A673 (cell line): ENCODE results near the gene IPO13. TPM values are rescaled to one million over a fixed set of nuclear protein-coding genes. Genes with fewer than 3 reads are reported as not detected.
A peak's percentile ranks its signal among the peaks of the same experiment; 100 is the strongest.

Source experiments
- BruUV-seq: library from RNA; stranded (reverse); fragments of 400-500 nt; replicated peaks from 2 replicates; lab custom pipeline; 2021; lab: Mats Ljungman, UMichigan
- CTCF ChIA-PET: fragments of 300-600 bp; sonication (Branson Sonifier 250); formaldehyde crosslinking; loops from one replicate; lab custom pipeline; 2022; ENCODE audit warnings: antibody characterized with exemption; lab: Charles Lee
- POLR2A ChIA-PET: fragments of 300-600 bp; sonication (Branson Sonifier 250); formaldehyde crosslinking; loops from one replicate; lab custom pipeline; 2022; ENCODE audit warnings: antibody characterized with exemption; ENCODE audit not compliant: low non-redundant PET; lab: Charles Lee
- DNase-seq: peaks from one replicate; pipeline ENCODE4 v3.0.0-alpha.2; 2015; ENCODE audit warnings: low spot score
- H3K27ac ChIP-seq: fragments of 200-600 bp; sonication (generic); 2 replicates; pipeline ENCODE4 v1.5.1; 2016; ENCODE audit warnings: mixed run types, low read depth, mild to moderate bottlenecking, mixed read lengths, antibody characterized with exemption, low read length; ENCODE audit not compliant: poor library complexity, severe bottlenecking
- H3K27me3 ChIP-seq: fragments of 200-600 bp; sonication (generic); replicated peaks from 2 replicates; pipeline ENCODE4 v1.6.1; 2017; ENCODE audit warnings: mixed run types, low read depth, mild to moderate bottlenecking, mixed read lengths, antibody characterized with exemption, low read length; ENCODE audit not compliant: insufficient read depth, poor library complexity
- H3K36me3 ChIP-seq: fragments of 200-600 bp; sonication (generic); 2 replicates; pipeline ENCODE4 v1.6.1; 2016; ENCODE audit warnings: mixed run types, mild to moderate bottlenecking, mixed read lengths, antibody characterized with exemption, low read length; ENCODE audit not compliant: insufficient read depth, poor library complexity, severe bottlenecking
- H3K4me1 ChIP-seq: fragments of 200-600 bp; sonication (generic); 2 replicates; pipeline ENCODE4 v1.6.1; 2017; ENCODE audit warnings: mixed run types, mild to moderate bottlenecking, mixed read lengths, antibody characterized with exemption, low read length; ENCODE audit not compliant: insufficient read depth, poor library complexity, severe bottlenecking
- H3K4me3 ChIP-seq: fragments of 200-600 bp; sonication (generic); 2 replicates; pipeline ENCODE4 v1.5.1; 2016; ENCODE audit warnings: low read depth, mixed run types, mild to moderate bottlenecking, mixed read lengths, low read length; ENCODE audit not compliant: poor library complexity, severe bottlenecking
- H3K9me3 ChIP-seq: fragments of 200-600 bp; sonication (generic); 2 replicates; pipeline ENCODE4 v1.6.1; 2016; ENCODE audit warnings: mixed run types, low read depth, mild to moderate bottlenecking, mixed read lengths, antibody characterized with exemption, low read length; ENCODE audit not compliant: poor library complexity, severe bottlenecking
- CTCF ChIP-seq: fragments of 300-800, 200-600 bp; sonication (generic); conservative IDR thresholded peaks from 2 replicates; pipeline ENCODE4 v1.5.1; 2017; ENCODE audit warnings: low read depth, mild to moderate bottlenecking, antibody characterized with exemption, low read length, moderate library complexity, mixed read lengths
- EZH2 ChIP-seq: fragments of 200-600 bp; sonication (generic); IDR thresholded peaks from 2 replicates; pipeline ENCODE4 v1.6.1; 2017; ENCODE audit warnings: borderline replicate concordance, low read depth, mild to moderate bottlenecking, mixed read lengths, antibody characterized with exemption, low read length; ENCODE audit not compliant: poor library complexity, severe bottlenecking
- intact Hi-C: fragments of 100-400 bp; cut with micrococcal nuclease; formaldehyde crosslinking; loops from one replicate; pipeline ENCODE4 v1.10.0; 2022; ENCODE audit not compliant: unreplicated experiment
- total RNA-seq: library from RNA; stranded (reverse); gene quantifications from 2 replicates; pipeline ENCODE4 v1.2.3, GENCODE V29; 2021

IPO13 gene
- total RNA-seq, 1 experiment from 2014 or later: 53.4 TPM

DNA sequence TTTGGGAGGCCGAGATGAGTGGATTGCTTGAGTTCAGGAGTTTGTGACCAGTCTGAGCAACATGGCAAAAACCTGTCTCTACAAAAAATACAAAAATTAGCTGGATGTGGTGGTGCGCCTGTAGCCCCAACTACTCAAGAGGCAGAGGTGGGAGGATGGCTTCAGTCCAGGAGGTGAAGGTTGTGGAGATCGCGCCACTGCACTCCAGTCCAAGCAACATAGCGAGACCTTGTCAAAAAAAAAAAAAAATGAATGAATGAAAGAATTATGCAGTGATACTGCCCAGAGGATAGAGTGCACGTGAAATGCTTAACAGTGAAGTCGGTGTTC lies 22.6 kb downstream of the IPO13 start:
- BruUV-seq: no TSS peak
- no peak for DNase-seq
- Histone ChIP-seq H3K36me3 (no peaks in the 10 kb centered on the region), H3K27ac (no peak overlapping the region), H3K4me1 (no peaks in the 10 kb centered on the region), H3K27me3 (no peaks in the 10 kb centered on the region), H3K4me3 (peak overlapping the region; percentile 93), H3K9me3 (no peaks in the 10 kb centered on the region)
- CTCF ChIA-PET: no interaction called here
- intact Hi-C loops: no loop called here
- TF ChIP-seq EZH2: no peak
- TF ChIP-seq CTCF: no peak
- POLR2A ChIA-PET: interaction anchor here (0.7 kb wide), 1 partner anchor 9 kb away, joined by 3 read pairs; no protein-coding TSS in a partner anchor

GRCh38 chr1:43969746-43970466 lies 23.2 kb downstream of the IPO13 start, which contains the start of gene DPH2:
Gene DPH2, plus strand, starts transcription at chr1:43970010. Its CDS starts 166 bp downstream, at chr1:43970176.
- BruUV-seq: TSS peak; percentile 55
- Histone ChIP-seq H3K36me3 (no peaks in the 10 kb centered on the region), H3K9me3 (no peaks in the 10 kb centered on the region), H3K4me1 (no peaks in the 10 kb centered on the region), H3K4me3 (peak within 1 kb of the TSS; percentile 93), H3K27ac (peak within 1 kb of the TSS; percentile 53), H3K27me3 (no peaks in the 10 kb centered on the region)
- intact Hi-C loops: no loop called here
- DNase-seq: peak; percentile 98
- ChIA-PET CTCF (no interaction called here), POLR2A (interaction anchor here (0.5 to 0.7 kb wide), 2 partner anchors 8 to 290 kb away, joined by 3 to 4 read pairs; no protein-coding TSS in a partner anchor)
- TF ChIP-seq EZH2 (no peak), CTCF (no peak)

GRCh38 chr1:43970502-43970901 lies 23.8 kb downstream of the IPO13 start:
- POLR2A ChIA-PET: no interaction called here
- intact Hi-C loops: no loop called here
- BruUV-seq: no TSS peak
- peaks cover 1% of the 10 kb centered on the region for H3K4me1 ChIP-seq
- peak overlapping the region; percentile 53 for H3K27ac ChIP-seq
- no peak for TF ChIP-seq EZH2
- TF ChIP-seq CTCF: no peak
- no peaks in the 10 kb centered on the region for H3K27me3 ChIP-seq
- peak overlapping the region; percentile 93 for H3K4me3 ChIP-seq
- no peaks in the 10 kb centered on the region for H3K9me3 ChIP-seq
- DNase-seq: no peak
- CTCF ChIA-PET: no interaction called here
- no peaks in the 10 kb centered on the region for H3K36me3 ChIP-seq
